ENCODE results near the gene WDR55.
"Not testable (repeated sequence)": the region's sequence is repeated elsewhere in the genome, so short reads cannot be mapped to it uniquely, and the experiment has no call there.

- TF ChIP-seq POLR2A, CTCF (IDR thresholded peaks at IDR 0.05): not testable (repeated sequence)
These were observed 51.5 kb downstream of the WDR55 start for GRCh38 chr5:140716238-140716637.
